Measurements from ENCODE around the gene ARMH2.
"Not testable (repeated sequence)": the region's sequence is repeated elsewhere in the genome, so short reads cannot be mapped to it uniquely, and the experiment has no call there.

The ARMH2 gene

GRCh38 chr6:24764833-24765828 is 33.6 kb downstream of the ARMH2 start:
- DNase-seq (ENCODE audit: low read depth) = not testable (repeated sequence)

- DNase-seq (ENCODE audit: low read depth) = no peak
These were observed 35.1 kb downstream of the ARMH2 start for GRCh38 chr6:24763578-24763977.

GRCh38 chr6:24761851-24762250 is 36.9 kb downstream of the ARMH2 start:
- DNase-seq (ENCODE audit: low read depth) = no peak

GRCh38 chr6:24761193-24761835 is 37.4 kb downstream of the ARMH2 start:
- no peak for DNase-seq (ENCODE audit: low read depth)

GRCh38 chr6:24760210-24760609 is 38.5 kb downstream of the ARMH2 start:
- no peak for DNase-seq (ENCODE audit: low read depth)

GRCh38 chr6:24759718-24760117 is 39.0 kb downstream of the ARMH2 start:
- DNase-seq (ENCODE audit: low read depth) = no peak

GRCh38 chr6:24757611-24758010 is 41.1 kb downstream of the ARMH2 start:
- no peak for DNase-seq (ENCODE audit: low read depth)

DNA sequence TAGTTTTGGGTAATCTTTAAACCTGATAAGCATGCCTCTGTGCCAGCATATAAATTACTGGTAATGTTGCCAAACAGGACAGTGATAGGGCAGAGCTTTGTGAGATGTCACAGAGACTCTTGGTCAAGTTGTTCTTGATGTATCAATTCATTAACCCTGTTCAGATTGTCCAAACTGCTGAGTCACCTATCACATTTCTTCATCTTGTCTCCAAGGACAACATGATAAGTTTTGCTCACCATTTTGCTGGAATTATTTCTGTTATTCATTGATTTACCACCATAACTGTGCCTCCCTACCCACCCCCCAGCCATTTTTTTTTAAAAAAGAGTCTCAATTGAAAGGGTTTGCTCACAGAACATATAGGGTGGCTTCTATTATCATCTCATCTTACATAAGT is 43.4 kb downstream of the ARMH2 start:
- DNase-seq (ENCODE audit: low read depth) = no peak

- not testable (repeated sequence) for DNase-seq (ENCODE audit: low read depth)
These were observed 44.3 kb downstream of the ARMH2 start for GRCh38 chr6:24754378-24754777.

DNA sequence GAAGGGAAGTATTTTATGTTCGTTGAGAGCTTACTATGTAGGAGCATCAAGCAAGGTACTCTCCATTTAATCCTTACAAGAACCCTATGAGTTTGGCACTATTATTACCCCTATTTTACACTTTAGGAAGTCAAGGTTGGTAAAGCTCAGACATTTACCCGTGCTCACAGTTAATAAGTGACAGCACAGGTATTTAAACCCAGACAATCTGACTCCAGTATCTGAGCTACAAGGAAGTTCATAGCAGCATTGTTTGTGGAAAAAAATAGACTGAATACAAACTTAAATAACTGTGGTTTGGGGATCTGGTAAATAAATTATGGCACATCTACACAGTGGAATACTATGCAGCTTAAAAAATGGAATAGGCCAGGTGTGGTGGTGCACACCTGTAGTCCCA is 45.2 kb downstream of the ARMH2 start:
- no peak for DNase-seq (ENCODE audit: low read depth)

- no peak for DNase-seq (ENCODE audit: low read depth)
These were observed 45.7 kb downstream of the ARMH2 start for GRCh38 chr6:24752917-24753492.

GRCh38 chr6:24752503-24752902 is 46.2 kb downstream of the ARMH2 start:
- DNase-seq (ENCODE audit: low read depth) = no peak

GRCh38 chr6:24750878-24751277 is 47.8 kb downstream of the ARMH2 start:
- not testable (repeated sequence) for DNase-seq (ENCODE audit: low read depth)

DNA sequence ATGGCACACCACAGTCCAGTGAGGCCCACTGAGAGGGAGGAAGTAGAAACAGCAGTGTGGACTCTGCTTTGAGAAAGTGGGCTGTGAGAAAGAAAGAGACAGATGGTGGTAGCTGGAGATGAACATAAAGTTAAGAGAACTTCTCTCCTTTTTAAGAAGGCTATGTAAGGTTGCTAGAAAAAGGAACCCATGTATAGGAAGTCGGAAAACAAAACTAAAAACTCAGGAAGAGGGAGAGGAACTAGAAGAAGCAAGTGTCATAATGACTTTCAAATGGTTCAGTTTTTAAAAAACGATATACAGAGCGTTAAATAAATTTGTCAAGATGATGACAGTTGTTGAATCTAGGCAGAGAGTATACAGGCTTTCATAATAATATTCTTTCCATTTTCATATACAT is 49.4 kb downstream of the ARMH2 start:
- DNase-seq (ENCODE audit: low read depth) = no peak
